ENCODE measurements around the gene NPFF. TPM values are rescaled to one million over a fixed set of nuclear protein-coding genes. Genes with fewer than 3 reads are reported as not detected.
A peak's percentile ranks its signal among the peaks of the same experiment; 100 is the strongest.

NPFF gene
- total RNA-seq, 6 donors from 2014 or later = 6.2 TPM; not detected in 5

- TF ChIP-seq EP300 (IDR thresholded peaks at IDR 0.05) (no peak), POLR2A (IDR thresholded peaks at IDR 0.05) (no peak), CTCF (IDR thresholded peaks at IDR 0.05) (no peak), POLR2AphosphoS5 (IDR thresholded peaks at IDR 0.05) (no peak)
- 92 to 95% methylated on average over 3 of the region's 3 CpGs for WGBS, 2 donors
- Histone ChIP-seq H3K27me3 (no peaks in the 10 kb centered on the region), H3K9me3 (no peaks in the 10 kb centered on the region), H3K36me3 (peaks cover 38 to 99% (median 69%) of the 10 kb centered on the region in 4 donors), H3K4me1 (peaks cover 0 to 3% (median 0%) of the 10 kb centered on the region in 4 donors), H3K27ac (no peak overlapping the region), H3K4me3 (no peak overlapping the region)
- DNase-seq (no peak), ATAC-seq (ENCODE audit: low FRiP score in 2 of 2) (no peak)
Observed at GRCh38 chr12:53523131-53523530, 15.8 kb upstream of the NPFF start.

- H3K27me3 ChIP-seq = no peaks in the 10 kb centered on the region
- H3K4me1 ChIP-seq = peaks cover 0 to 25% (median 9%) of the 10 kb centered on the region in 4 donors
- WGBS, 2 donors = 74 to 85% methylated on average over 5 of the region's 5 CpGs
- ATAC-seq (ENCODE audit: low FRiP score in 2 of 2) = no peak
- H3K27ac ChIP-seq = peak overlapping the region in 2 of 4 donors; percentile 1 to 10
- no peaks in the 10 kb centered on the region for H3K9me3 ChIP-seq
- H3K4me3 ChIP-seq = no peak overlapping the region
- no peak for TF ChIP-seq POLR2AphosphoS5 (IDR thresholded peaks at IDR 0.05)
- no peak for TF ChIP-seq EP300 (IDR thresholded peaks at IDR 0.05)
- TF ChIP-seq CTCF (IDR thresholded peaks at IDR 0.05) = no peak
- TF ChIP-seq POLR2A (IDR thresholded peaks at IDR 0.05) = no peak
- peaks cover 37 to 99% (median 74%) of the 10 kb centered on the region in 4 donors for H3K36me3 ChIP-seq
- DNase-seq = peak in 1 of 2 donors; percentile 64
Observed at GRCh38 chr12:53518381-53518780, 11.1 kb upstream of the NPFF start.

GRCh38 chr12:53516758-53517455 lies 9.6 kb upstream of the NPFF start:
- WGBS, 2 donors = 82 to 88% methylated on average over 13 of the region's 13 CpGs
- Histone ChIP-seq H3K4me3 (no peak overlapping the region), H3K4me1 (peaks cover 0 to 31% (median 16%) of the 10 kb centered on the region in 4 donors), H3K27me3 (no peaks in the 10 kb centered on the region), H3K9me3 (no peaks in the 10 kb centered on the region), H3K36me3 (peaks cover 22 to 99% (median 66%) of the 10 kb centered on the region in 4 donors), H3K27ac (peak overlapping the region in 3 of 4 donors; percentile 25 to 59 (median 53))
- ATAC-seq (ENCODE audit: low FRiP score in 2 of 2) = no peak
- DNase-seq = no peak
- TF ChIP-seq CTCF (IDR thresholded peaks at IDR 0.05) = no peak
- TF ChIP-seq POLR2A (IDR thresholded peaks at IDR 0.05) = no peak
- TF ChIP-seq POLR2AphosphoS5 (IDR thresholded peaks at IDR 0.05) = no peak
- no peak for TF ChIP-seq EP300 (IDR thresholded peaks at IDR 0.05)

GRCh38 chr12:53515291-53515680 lies 8.0 kb upstream of the NPFF start:
- H3K27ac ChIP-seq = peak overlapping the region; percentile 34 to 59 (median 48)
- H3K4me1 ChIP-seq = peaks cover 0 to 31% (median 16%) of the 10 kb centered on the region in 4 donors
- peaks cover 12 to 99% (median 63%) of the 10 kb centered on the region in 4 donors for H3K36me3 ChIP-seq
- ATAC-seq (ENCODE audit: low FRiP score in 2 of 2) = no peak
- H3K9me3 ChIP-seq = no peaks in the 10 kb centered on the region
- no peak for DNase-seq
- 57 to 62% methylated on average over 2 of the region's 2 CpGs for WGBS, 2 donors
- H3K4me3 ChIP-seq = peak overlapping the region in 3 of 4 donors; percentile 12 to 39 (median 38)
- H3K27me3 ChIP-seq = no peaks in the 10 kb centered on the region
- TF ChIP-seq POLR2AphosphoS5 (IDR thresholded peaks at IDR 0.05) (no peak), CTCF (IDR thresholded peaks at IDR 0.05) (no peak)

All from upper lobe of left lung (tissue), 6 donors.